SK-N-SH treated with all-trans-retinoic acid at 6 μM for 48 hours (cell line): ENCODE measurements around the gene HPS4.
A peak's percentile ranks its signal among the peaks of the same experiment; 100 is the strongest.

Experiments used
- ATAC-seq: fragments of 200-7000 bp; cut with Tn5 transposase; 3 replicates; pipeline ENCODE4 v1.9.1; 2020; ENCODE audit warnings: mild to moderate bottlenecking, moderate library complexity
- ARNTL ChIP-seq: fragments of 450-650 bp; formaldehyde crosslinking; IDR thresholded peaks from 2 replicates; pipeline ENCODE4 v1.5.0; 2020; ENCODE audit warnings: low read depth, mild to moderate bottlenecking, moderate library complexity, borderline replicate concordance
- BACH2 ChIP-seq: fragments of 250-450 bp; sonication (Bioruptor Pico); IDR thresholded peaks from 2 replicates; pipeline ENCODE4 v1.9.0; 2021; ENCODE audit warnings: mild to moderate bottlenecking, borderline replicate concordance
- CSDC2 ChIP-seq: fragments of 250-450 bp; sonication (Bioruptor Pico); IDR thresholded peaks from 2 replicates; pipeline ENCODE4 v1.5.0; 2020; ENCODE audit warnings: mild to moderate bottlenecking, moderate library complexity
- ESRRG ChIP-seq: fragments of 250-450 bp; sonication (Bioruptor Pico); IDR thresholded peaks from 2 replicates; pipeline ENCODE4 v1.6.1; 2021; ENCODE audit warnings: mild to moderate bottlenecking
- GLIS3 ChIP-seq: fragments of 250-450 bp; sonication (Bioruptor Pico); IDR thresholded peaks from 2 replicates; pipeline ENCODE4 v1.5.0; 2020; ENCODE audit warnings: mild to moderate bottlenecking, moderate library complexity
- ISL1 ChIP-seq: fragments of 250-450 bp; sonication (Bioruptor Pico); IDR thresholded peaks from 2 replicates; pipeline ENCODE4 v2.1.2; 2022; ENCODE audit warnings: mild to moderate bottlenecking, moderate library complexity
- OSR1 ChIP-seq: fragments of 250-450 bp; sonication (Bioruptor Pico); IDR thresholded peaks from 2 replicates; pipeline ENCODE4 v1.8.0; 2022; ENCODE audit warnings: moderate library complexity, mild to moderate bottlenecking, inconsistent platforms
- PPARA ChIP-seq: fragments of 250-450 bp; sonication (Bioruptor Pico); IDR thresholded peaks from 2 replicates; pipeline ENCODE4 v1.5.0; 2020; ENCODE audit warnings: mild to moderate bottlenecking, borderline replicate concordance
- RARB ChIP-seq: fragments of 250-450 bp; sonication (Bioruptor Pico); IDR thresholded peaks from 2 replicates; pipeline ENCODE4 v1.8.0; 2021; ENCODE audit warnings: mild to moderate bottlenecking, moderate library complexity
- SNAI2 ChIP-seq: fragments of 250-450 bp; sonication (Bioruptor Pico); IDR thresholded peaks from 2 replicates; pipeline ENCODE4 v1.5.0; 2020; ENCODE audit warnings: mild to moderate bottlenecking, moderate library complexity
- TCF4 ChIP-seq: fragments of 250-450 bp; sonication (Bioruptor Pico); IDR thresholded peaks from 2 replicates; pipeline ENCODE4 v1.8.0; 2021; ENCODE audit warnings: mild to moderate bottlenecking, moderate library complexity, borderline replicate concordance
- TOX ChIP-seq: fragments of 250-450 bp; sonication (Bioruptor Pico); IDR thresholded peaks from 2 replicates; pipeline ENCODE4 v1.8.0; 2021; ENCODE audit warnings: mild to moderate bottlenecking, moderate library complexity, borderline replicate concordance
- ZC3H10 ChIP-seq: fragments of 250-450 bp; sonication (Bioruptor Pico); IDR thresholded peaks from 2 replicates; pipeline ENCODE4 v1.5.1; 2021; ENCODE audit warnings: mild to moderate bottlenecking, moderate library complexity
- ZFP3 ChIP-seq: fragments of 250-450 bp; sonication (Bioruptor Pico); IDR thresholded peaks from 2 replicates; pipeline ENCODE4 v1.5.0; 2020; ENCODE audit warnings: mild to moderate bottlenecking, moderate library complexity
- ZFP30 ChIP-seq: fragments of 450-650 bp; formaldehyde crosslinking; IDR thresholded peaks from 2 replicates; pipeline ENCODE4 v1.5.0; 2022; ENCODE audit warnings: mild to moderate bottlenecking, moderate library complexity
- ZNF565 ChIP-seq: fragments of 450-650 bp; formaldehyde crosslinking; conservative IDR thresholded peaks from 2 replicates; pipeline ENCODE4 v1.5.0; 2020; ENCODE audit warnings: low read depth, mild to moderate bottlenecking, moderate library complexity
- ZNF70 ChIP-seq: fragments of 450-650 bp; formaldehyde crosslinking; IDR thresholded peaks from 2 replicates; pipeline ENCODE4 v1.5.0; 2020; ENCODE audit warnings: mild to moderate bottlenecking, moderate library complexity
- ZNF8 ChIP-seq: fragments of 450-650 bp; formaldehyde crosslinking; IDR thresholded peaks from 2 replicates; pipeline ENCODE4 v1.5.0; 2020; ENCODE audit warnings: mild to moderate bottlenecking, moderate library complexity
- TF ChIP-seq, protein P1 (sequence below): fragments of 250-450 bp; sonication (Bioruptor Pico); IDR thresholded peaks from 2 replicates; pipeline ENCODE4 v1.5.0; 2020; ENCODE audit warnings: mild to moderate bottlenecking, moderate library complexity
- TF ChIP-seq, protein P2 (sequence below): fragments of 250-450 bp; sonication (Bioruptor Pico); IDR thresholded peaks from 2 replicates; pipeline ENCODE4 v1.5.1; 2021; ENCODE audit warnings: mild to moderate bottlenecking, moderate library complexity
- TF ChIP-seq, protein P3 (sequence below): fragments of 250-450 bp; sonication (Bioruptor Pico); IDR thresholded peaks from 2 replicates; pipeline ENCODE4 v1.8.0; 2021; ENCODE audit warnings: low read depth, mild to moderate bottlenecking, moderate library complexity, borderline replicate concordance
- TF ChIP-seq, protein P4 (sequence below): fragments of 250-450 bp; sonication (Bioruptor Pico); IDR thresholded peaks from 2 replicates; pipeline ENCODE4 v1.8.0; 2020; ENCODE audit warnings: mild to moderate bottlenecking, moderate library complexity, borderline replicate concordance

HPS4 gene

DNA sequence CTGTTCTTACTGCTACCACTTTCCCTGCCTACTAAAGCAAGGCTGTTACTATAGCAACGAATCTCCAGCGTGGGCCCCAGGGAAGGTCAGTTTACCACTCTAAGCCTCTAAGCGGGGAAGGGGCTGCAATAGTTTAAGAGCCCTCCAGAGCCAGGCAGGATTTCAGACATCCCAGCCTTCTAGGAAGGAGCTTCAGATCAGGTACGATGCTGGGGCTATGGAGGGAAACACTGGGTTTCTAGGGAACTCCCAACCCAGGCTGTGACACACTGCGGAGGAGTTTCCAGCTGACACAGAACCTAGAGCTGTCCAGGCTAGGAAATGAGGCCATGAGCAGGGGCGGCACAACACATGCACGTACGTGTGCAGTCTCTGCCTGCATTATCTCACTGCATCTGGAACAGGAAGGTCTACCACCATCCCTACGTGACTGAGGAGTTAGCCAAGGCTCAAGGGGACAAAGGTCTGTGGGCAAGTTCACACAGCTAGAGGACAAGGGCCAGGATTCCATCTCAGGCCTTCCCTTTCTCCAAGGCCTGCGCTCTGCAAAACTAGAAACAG lies 20.4 kb downstream of the HPS4 start (continued):
- no peak for TF ChIP-seq ESRRG (CRISPR knock-in tag)
- no peak for TF ChIP-seq ZNF8 (CRISPR knock-in tag)

DNA sequence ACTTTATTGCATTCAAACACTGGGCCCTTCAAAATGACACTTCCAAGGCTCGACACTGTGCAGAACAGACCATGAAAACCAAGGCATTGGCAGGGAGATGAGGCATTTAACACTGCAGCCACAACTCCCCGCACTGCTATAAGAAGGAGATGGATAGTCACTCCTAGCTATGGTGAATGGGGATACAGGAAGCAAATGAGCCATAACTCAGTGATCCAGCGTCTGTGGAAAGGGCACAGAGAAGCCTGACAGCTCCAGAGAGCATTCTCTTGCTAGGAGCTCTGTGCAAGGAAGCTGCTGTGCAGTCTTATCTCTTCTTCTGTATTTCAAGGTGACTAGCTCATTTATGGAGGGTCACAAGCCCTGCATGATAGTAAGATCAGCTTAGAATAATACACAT lies 20.9 kb downstream of the HPS4 start:
- TF ChIP-seq, protein P1, sequence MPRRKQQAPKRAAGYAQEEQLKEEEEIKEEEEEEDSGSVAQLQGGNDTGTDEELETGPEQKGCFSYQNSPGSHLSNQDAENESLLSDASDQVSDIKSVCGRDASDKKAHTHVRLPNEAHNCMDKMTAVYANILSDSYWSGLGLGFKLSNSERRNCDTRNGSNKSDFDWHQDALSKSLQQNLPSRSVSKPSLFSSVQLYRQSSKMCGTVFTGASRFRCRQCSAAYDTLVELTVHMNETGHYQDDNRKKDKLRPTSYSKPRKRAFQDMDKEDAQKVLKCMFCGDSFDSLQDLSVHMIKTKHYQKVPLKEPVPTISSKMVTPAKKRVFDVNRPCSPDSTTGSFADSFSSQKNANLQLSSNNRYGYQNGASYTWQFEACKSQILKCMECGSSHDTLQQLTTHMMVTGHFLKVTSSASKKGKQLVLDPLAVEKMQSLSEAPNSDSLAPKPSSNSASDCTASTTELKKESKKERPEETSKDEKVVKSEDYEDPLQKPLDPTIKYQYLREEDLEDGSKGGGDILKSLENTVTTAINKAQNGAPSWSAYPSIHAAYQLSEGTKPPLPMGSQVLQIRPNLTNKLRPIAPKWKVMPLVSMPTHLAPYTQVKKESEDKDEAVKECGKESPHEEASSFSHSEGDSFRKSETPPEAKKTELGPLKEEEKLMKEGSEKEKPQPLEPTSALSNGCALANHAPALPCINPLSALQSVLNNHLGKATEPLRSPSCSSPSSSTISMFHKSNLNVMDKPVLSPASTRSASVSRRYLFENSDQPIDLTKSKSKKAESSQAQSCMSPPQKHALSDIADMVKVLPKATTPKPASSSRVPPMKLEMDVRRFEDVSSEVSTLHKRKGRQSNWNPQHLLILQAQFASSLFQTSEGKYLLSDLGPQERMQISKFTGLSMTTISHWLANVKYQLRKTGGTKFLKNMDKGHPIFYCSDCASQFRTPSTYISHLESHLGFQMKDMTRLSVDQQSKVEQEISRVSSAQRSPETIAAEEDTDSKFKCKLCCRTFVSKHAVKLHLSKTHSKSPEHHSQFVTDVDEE (CRISPR knock-in tag): no peak
- no peak for TF ChIP-seq OSR1 (CRISPR knock-in tag)
- TF ChIP-seq PPARA (CRISPR knock-in tag): no peak
- TF ChIP-seq, protein P2, sequence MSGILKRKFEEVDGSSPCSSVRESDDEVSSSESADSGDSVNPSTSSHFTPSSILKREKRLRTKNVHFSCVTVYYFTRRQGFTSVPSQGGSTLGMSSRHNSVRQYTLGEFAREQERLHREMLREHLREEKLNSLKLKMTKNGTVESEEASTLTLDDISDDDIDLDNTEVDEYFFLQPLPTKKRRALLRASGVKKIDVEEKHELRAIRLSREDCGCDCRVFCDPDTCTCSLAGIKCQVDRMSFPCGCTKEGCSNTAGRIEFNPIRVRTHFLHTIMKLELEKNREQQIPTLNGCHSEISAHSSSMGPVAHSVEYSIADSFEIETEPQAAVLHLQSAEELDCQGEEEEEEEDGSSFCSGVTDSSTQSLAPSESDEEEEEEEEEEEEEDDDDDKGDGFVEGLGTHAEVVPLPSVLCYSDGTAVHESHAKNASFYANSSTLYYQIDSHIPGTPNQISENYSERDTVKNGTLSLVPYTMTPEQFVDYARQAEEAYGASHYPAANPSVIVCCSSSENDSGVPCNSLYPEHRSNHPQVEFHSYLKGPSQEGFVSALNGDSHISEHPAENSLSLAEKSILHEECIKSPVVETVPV (CRISPR knock-in tag): no peak
- TF ChIP-seq TOX (CRISPR knock-in tag): no peak
- no peak for TF ChIP-seq ESRRG (CRISPR knock-in tag)
- TF ChIP-seq ZNF8 (CRISPR knock-in tag): no peak
- no peak for TF ChIP-seq GLIS3 (CRISPR knock-in tag)
- no peak for TF ChIP-seq ARNTL (CRISPR knock-in tag)
- TF ChIP-seq ZFP30 (CRISPR knock-in tag): no peak
- no peak for TF ChIP-seq ISL1 (CRISPR knock-in tag)
- TF ChIP-seq RARB: no peak
- no peak for TF ChIP-seq ZFP3
- TF ChIP-seq, protein P3, sequence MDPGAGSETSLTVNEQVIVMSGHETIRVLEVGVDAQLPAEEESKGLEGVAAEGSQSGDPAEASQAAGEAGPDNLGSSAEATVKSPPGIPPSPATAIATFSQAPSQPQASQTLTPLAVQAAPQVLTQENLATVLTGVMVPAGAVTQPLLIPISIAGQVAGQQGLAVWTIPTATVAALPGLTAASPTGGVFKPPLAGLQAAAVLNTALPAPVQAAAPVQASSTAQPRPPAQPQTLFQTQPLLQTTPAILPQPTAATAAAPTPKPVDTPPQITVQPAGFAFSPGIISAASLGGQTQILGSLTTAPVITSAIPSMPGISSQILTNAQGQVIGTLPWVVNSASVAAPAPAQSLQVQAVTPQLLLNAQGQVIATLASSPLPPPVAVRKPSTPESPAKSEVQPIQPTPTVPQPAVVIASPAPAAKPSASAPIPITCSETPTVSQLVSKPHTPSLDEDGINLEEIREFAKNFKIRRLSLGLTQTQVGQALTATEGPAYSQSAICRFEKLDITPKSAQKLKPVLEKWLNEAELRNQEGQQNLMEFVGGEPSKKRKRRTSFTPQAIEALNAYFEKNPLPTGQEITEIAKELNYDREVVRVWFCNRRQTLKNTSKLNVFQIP (CRISPR knock-in tag): no peak
- no peak for TF ChIP-seq ZNF70 (CRISPR knock-in tag)
- no peak for TF ChIP-seq CSDC2 (CRISPR knock-in tag)
- ATAC-seq: no peak

DNA sequence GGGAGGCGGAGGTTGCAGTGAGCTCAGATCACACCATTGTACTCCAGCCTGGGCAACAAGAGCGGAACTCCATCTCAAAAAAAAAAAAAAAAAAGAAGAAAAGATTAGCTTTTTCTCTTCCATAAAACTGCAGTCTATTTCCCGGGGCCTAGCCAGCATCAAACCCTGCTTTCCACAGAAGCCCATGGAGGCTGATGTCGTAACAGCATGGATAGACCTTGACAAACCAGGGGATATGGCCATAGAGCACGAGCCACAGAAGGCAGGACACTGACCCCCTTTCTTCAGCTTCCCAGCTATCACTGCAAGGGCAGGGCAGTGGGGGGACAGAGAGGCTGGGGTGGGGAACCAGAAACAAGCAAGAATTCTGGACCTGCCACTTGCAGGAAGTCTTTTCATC lies 21.5 kb downstream of the HPS4 start:
- TF ChIP-seq, protein P3 (CRISPR knock-in tag): no peak
- TF ChIP-seq ZNF565: no peak
- no peak for TF ChIP-seq RARB
- TF ChIP-seq BACH2 (CRISPR knock-in tag): no peak
- TF ChIP-seq OSR1 (CRISPR knock-in tag): no peak
- no peak for TF ChIP-seq ZC3H10 (CRISPR knock-in tag)
- TF ChIP-seq ARNTL (CRISPR knock-in tag): no peak
- no peak for TF ChIP-seq ZFP30 (CRISPR knock-in tag)
- no peak for ATAC-seq

DNA sequence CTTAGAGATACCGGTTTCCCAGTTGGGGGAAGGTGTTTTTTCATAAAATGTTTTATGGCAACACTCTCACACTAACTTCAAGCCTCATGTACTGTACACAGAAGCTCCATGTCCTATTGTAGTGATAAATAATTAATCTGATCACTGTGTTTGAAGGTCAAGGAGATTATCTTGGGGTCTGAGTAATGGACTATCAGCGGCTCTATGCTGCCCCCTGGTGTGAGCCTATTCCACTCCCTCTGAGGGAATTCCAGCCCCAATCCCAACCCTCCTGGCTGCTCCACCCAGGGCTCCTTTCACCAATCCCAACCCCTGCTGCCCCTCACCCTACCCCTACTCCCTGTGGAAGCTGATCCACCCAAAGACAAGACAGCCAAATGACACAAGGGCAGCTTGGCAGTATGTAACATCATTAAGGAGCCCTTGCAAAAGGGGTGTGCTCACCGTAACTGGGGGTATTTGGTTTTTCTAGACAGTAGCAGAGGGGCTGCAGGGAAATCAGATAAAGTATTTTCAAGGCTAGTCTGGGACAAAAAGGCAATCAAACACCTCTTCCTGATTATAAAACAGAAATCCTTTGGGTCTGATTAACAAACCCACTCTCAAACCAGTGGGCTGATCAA lies 22.3 kb downstream of the HPS4 start:
- peak; percentile 96 for ATAC-seq
- TF ChIP-seq ARNTL (CRISPR knock-in tag) (no peak), ZNF565 (no peak), ZNF8 (CRISPR knock-in tag) (no peak), GLIS3 (CRISPR knock-in tag) (no peak), CSDC2 (CRISPR knock-in tag) (no peak), TOX (CRISPR knock-in tag) (no peak), SNAI2 (CRISPR knock-in tag) (no peak), OSR1 (CRISPR knock-in tag) (no peak), RARB (no peak), ZFP30 (CRISPR knock-in tag) (no peak), TCF4 (no peak)
- TF ChIP-seq, protein P4, sequence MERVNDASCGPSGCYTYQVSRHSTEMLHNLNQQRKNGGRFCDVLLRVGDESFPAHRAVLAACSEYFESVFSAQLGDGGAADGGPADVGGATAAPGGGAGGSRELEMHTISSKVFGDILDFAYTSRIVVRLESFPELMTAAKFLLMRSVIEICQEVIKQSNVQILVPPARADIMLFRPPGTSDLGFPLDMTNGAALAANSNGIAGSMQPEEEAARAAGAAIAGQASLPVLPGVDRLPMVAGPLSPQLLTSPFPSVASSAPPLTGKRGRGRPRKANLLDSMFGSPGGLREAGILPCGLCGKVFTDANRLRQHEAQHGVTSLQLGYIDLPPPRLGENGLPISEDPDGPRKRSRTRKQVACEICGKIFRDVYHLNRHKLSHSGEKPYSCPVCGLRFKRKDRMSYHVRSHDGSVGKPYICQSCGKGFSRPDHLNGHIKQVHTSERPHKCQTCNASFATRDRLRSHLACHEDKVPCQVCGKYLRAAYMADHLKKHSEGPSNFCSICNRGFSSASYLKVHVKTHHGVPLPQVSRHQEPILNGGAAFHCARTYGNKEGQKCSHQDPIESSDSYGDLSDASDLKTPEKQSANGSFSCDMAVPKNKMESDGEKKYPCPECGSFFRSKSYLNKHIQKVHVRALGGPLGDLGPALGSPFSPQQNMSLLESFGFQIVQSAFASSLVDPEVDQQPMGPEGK (CRISPR knock-in tag): no peak
- TF ChIP-seq, protein P1 (CRISPR knock-in tag): no peak
